ENCODE data around the gene ERCC6.

GRCh38 chr10:49526619-49527018 lies 12.3 kb downstream of the ERCC6 start:
- TF ChIP-seq POLR2A (IDR thresholded peaks at IDR 0.05) = no peak
- TF ChIP-seq CTCF (IDR thresholded peaks at IDR 0.05) = no peak

Measured in testis (tissue), 2 donors.